Esophagus (tissue), 2 donors: ENCODE results near the gene ZSCAN23. TPM values are rescaled to one million over a fixed set of nuclear protein-coding genes. Genes with fewer than 3 reads are reported as not detected.
A peak's percentile ranks its signal among the peaks of the same experiment; 100 is the strongest.
"Not testable (repeated sequence)": the region's sequence is repeated elsewhere in the genome, so short reads cannot be mapped to it uniquely, and the experiment has no call there.

Source experiments
- H3K27ac ChIP-seq, 2 donors: one replicate each; pipeline ENCODE4 v1.5.1; 2013; ENCODE audit warnings: low read depth in 2 of 2, mild to moderate bottlenecking in 2 of 2, inconsistent platforms in 1 of 2, low read length in 1 of 2, moderate library complexity in 1 of 2
- H3K27me3 ChIP-seq, 2 donors: one replicate each; pipeline ENCODE4 v1.6.1; 2013; ENCODE audit warnings: low read length in 2 of 2, control low read depth in 1 of 2, mild to moderate bottlenecking in 1 of 2; ENCODE audit not compliant: insufficient read depth in 2 of 2, control insufficient read depth in 1 of 2
- H3K36me3 ChIP-seq, 2 donors: one replicate each; pipeline ENCODE4 v1.6.1; 2013; ENCODE audit warnings: low read length in 1 of 2; ENCODE audit not compliant: control insufficient read depth in 2 of 2, insufficient read depth in 2 of 2
- H3K4me1 ChIP-seq, 2 donors: one replicate each; pipeline ENCODE4 v1.6.1; 2013; ENCODE audit warnings: low read length in 1 of 2; ENCODE audit not compliant: control insufficient read depth in 2 of 2, insufficient read depth in 2 of 2
- H3K4me3 ChIP-seq, 2 donors: one replicate each; pipeline ENCODE4 v1.5.1; 2013; ENCODE audit warnings: low read length in 2 of 2, mild to moderate bottlenecking in 2 of 2, low read depth in 1 of 2, moderate library complexity in 1 of 2
- H3K9me3 ChIP-seq, 2 donors: one replicate each; pipeline ENCODE4 v1.6.1; 2013; ENCODE audit warnings: mild to moderate bottlenecking in 2 of 2, low read depth in 1 of 2, low read length in 1 of 2, moderate library complexity in 1 of 2; ENCODE audit not compliant: control insufficient read depth in 2 of 2, insufficient read depth in 1 of 2
- WGBS, 2 donors: extraction: QIAGEN DNeasy Blood & Tissue Kit; methylation state at CpG; one replicate each; pipeline ENCODE4 v1.1.7; 2013; 5-methylcytosine and 5-hydroxymethylcytosine counted together
- polyA plus RNA-seq, 2 donors: library from polyadenylated mRNA; stranded (reverse); fragments of 200-250 nt; gene quantifications; one replicate each; pipeline ENCODE4 v1.2.3, GENCODE V29; 2013
- donor health status: healthy with polysubstance abuse.
- donor health status: Bipolar disorder and iron deficiency.

Gene ZSCAN23
- polyA plus RNA-seq, 2 donors = 0.14 to 0.28 TPM

DNA sequence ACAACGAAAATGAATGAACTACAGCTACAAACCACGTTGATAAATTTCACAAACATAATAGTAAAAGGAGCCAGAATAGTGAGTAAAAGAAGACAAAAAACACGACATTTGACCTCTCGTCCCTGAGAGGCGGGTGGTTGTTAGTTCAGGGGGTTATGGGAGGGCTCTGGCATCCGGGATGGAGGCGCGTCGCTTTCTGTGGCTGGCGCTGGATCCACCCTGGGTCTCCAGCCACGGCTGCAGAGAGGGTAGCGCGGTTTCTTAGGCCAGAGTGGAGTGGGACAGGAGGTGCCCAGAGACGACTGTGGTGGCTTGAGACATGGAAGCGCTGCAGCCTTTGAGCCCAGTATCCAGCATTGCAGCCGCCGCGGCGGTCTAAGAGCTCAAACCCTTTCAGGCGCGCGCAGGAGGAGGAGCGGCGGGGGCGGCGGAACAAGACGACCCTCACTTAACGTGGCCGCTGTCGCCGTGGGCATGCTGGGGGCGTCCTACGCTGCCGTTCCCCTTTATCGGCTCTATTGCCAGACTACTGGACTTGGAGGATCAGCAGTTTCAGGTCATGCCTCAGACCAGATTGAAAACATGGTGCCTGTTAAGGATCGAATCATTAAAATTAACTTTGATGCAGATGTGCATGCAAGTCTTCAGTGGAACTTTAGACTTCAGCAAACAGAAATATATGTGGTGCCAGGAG lies 3.7 kb upstream of the ZSCAN23 start:
- Histone ChIP-seq H3K9me3 (peaks cover 0 to 3% of the 10 kb centered on the region in 2 donors), H3K4me3 (peak overlapping the region; percentile 5 to 21), H3K27me3 (peaks cover 0 to 3% of the 10 kb centered on the region in 2 donors), H3K36me3 (no peaks in the 10 kb centered on the region), H3K27ac (no peak overlapping the region), H3K4me1 (no peaks in the 10 kb centered on the region)
- WGBS, 2 donors = 3 to 5% methylated on average over 36 of the region's 36 CpGs

GRCh38 chr6:28444759-28445158 lies 1.5 kb upstream of the ZSCAN23 start:
- H3K36me3 ChIP-seq, H3K27me3 ChIP-seq, H3K4me3 ChIP-seq, H3K9me3 ChIP-seq, H3K27ac ChIP-seq, H3K4me1 ChIP-seq: not testable (repeated sequence)
- 91 to 92% methylated on average over 3 of the region's 3 CpGs for WGBS, 2 donors

DNA sequence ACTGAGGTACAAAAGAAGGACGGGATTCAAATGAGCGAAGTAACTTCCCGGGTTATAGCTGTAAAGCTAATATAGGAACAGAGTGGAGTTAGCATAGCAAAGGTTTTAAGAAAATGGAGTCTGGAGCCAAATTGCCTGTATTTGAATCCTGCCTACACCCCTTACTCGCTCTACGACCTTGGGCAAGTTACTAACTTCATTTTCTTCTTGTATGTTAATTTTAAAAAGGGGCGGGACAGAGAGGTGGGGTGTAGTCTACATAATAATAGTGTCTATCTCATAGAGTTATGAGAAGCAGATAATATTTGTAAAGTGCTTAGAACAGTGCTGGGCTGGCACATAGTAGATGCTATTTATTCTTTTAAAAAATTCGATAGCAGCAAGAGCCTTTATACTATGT lies 705 bp downstream of the ZSCAN23 start:
- Histone ChIP-seq H3K9me3 (peaks cover 0 to 3% of the 10 kb centered on the region in 2 donors), H3K4me1 (no peaks in the 10 kb centered on the region), H3K27me3 (peaks cover 0 to 3% of the 10 kb centered on the region in 2 donors), H3K36me3 (no peaks in the 10 kb centered on the region), H3K27ac (no peak overlapping the region), H3K4me3 (peak overlapping the region in 1 of 2 donors; percentile 59)
- WGBS, 2 donors = 56 to 60% methylated on average over 7 of the region's 7 CpGs

GRCh38 chr6:28436404-28436803 lies 6.9 kb downstream of the ZSCAN23 start:
- Histone ChIP-seq H3K27me3 (no peaks in the 10 kb centered on the region), H3K4me1 (no peaks in the 10 kb centered on the region), H3K36me3 (no peaks in the 10 kb centered on the region), H3K9me3 (no peaks in the 10 kb centered on the region), H3K27ac (no peak overlapping the region), H3K4me3 (no peak overlapping the region)
- 86 to 88% methylated on average over 3 of the region's 3 CpGs for WGBS, 2 donors

GRCh38 chr6:28433119-28433518 lies 10.2 kb downstream of the ZSCAN23 start:
- Histone ChIP-seq H3K27ac (no peak overlapping the region), H3K4me3 (no peak overlapping the region), H3K9me3 (no peaks in the 10 kb centered on the region)

DNA sequence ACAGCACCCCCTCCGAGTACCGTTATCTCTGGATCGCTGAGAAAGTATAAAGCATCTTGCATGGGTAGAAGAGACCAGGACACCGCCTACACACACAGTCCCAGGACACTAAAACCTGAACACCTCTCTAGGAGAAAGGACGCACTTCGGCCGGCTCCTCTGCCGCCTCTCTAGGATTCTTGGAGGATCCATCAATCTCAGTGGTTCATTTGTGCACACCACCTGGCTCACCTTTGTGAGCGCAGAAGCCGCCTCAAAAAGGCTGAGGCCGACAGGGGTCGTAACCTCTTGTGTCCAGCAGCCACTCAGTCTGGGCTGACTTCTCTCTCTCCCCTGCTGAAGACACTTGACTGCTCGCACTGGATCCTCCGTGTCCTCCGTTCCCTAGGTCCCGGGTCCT lies 13.5 kb downstream of the ZSCAN23 start:
- H3K36me3 ChIP-seq = no peaks in the 10 kb centered on the region
- no peak overlapping the region for H3K27ac ChIP-seq
- WGBS, 2 donors = 91 to 92% methylated on average over 16 of the region's 16 CpGs
- no peaks in the 10 kb centered on the region for H3K9me3 ChIP-seq
- H3K4me3 ChIP-seq = no peak overlapping the region
- no peaks in the 10 kb centered on the region for H3K27me3 ChIP-seq
- no peaks in the 10 kb centered on the region for H3K4me1 ChIP-seq

More at GRCh38 chr6:28433119-28433518, 10.2 kb downstream of the ZSCAN23 start:
- Histone ChIP-seq H3K4me1 (no peaks in the 10 kb centered on the region), H3K36me3 (no peaks in the 10 kb centered on the region), H3K27me3 (no peaks in the 10 kb centered on the region)

GRCh38 chr6:28425944-28426541 lies 17.2 kb downstream of the ZSCAN23 start:
- H3K36me3 ChIP-seq = no peaks in the 10 kb centered on the region
- H3K4me3 ChIP-seq = no peak overlapping the region
- H3K27me3 ChIP-seq = no peaks in the 10 kb centered on the region
- H3K9me3 ChIP-seq = no peaks in the 10 kb centered on the region
- WGBS, 2 donors = 74 to 87% methylated on average over 4 of the region's 4 CpGs
- no peaks in the 10 kb centered on the region for H3K4me1 ChIP-seq
- no peak overlapping the region for H3K27ac ChIP-seq

DNA sequence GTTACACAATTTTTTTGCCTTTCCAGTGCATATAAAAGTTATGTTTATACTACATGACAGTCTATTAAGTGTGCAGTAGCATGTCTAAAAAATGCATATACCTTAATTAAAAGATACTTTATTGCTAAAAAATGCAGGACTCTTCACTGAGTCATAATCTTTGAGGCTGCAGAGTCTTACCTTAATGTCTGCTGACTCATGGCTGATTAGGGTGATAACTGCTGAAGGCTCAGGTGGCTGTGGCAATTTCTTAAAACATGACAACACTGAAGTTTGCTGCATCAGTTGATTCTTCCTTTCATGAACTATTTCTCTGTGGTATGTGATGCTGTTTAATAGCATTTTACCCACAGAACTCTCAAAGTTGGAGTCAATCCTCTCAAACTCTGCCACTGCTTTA lies 19.1 kb downstream of the ZSCAN23 start:
- H3K4me1 ChIP-seq = no peaks in the 10 kb centered on the region
- H3K36me3 ChIP-seq = no peaks in the 10 kb centered on the region
- H3K27me3 ChIP-seq = no peaks in the 10 kb centered on the region
- no peaks in the 10 kb centered on the region for H3K9me3 ChIP-seq
- H3K27ac ChIP-seq = no peak overlapping the region
- no peak overlapping the region for H3K4me3 ChIP-seq

- H3K36me3 ChIP-seq = no peaks in the 10 kb centered on the region
- 96 to 98% methylated on average over 1 of the region's 1 CpG for WGBS, 2 donors
- H3K27me3 ChIP-seq = no peaks in the 10 kb centered on the region
- H3K4me1 ChIP-seq = no peaks in the 10 kb centered on the region
- H3K9me3 ChIP-seq = no peaks in the 10 kb centered on the region
- H3K4me3 ChIP-seq = no peak overlapping the region
- H3K27ac ChIP-seq = no peak overlapping the region
Observed at GRCh38 chr6:28423546-28423945, 19.7 kb downstream of the ZSCAN23 start.

- Histone ChIP-seq H3K4me1 (no peaks in the 10 kb centered on the region), H3K27me3 (no peaks in the 10 kb centered on the region), H3K4me3 (no peak overlapping the region), H3K27ac (no peak overlapping the region), H3K36me3 (no peaks in the 10 kb centered on the region), H3K9me3 (peaks cover 0 to 2% of the 10 kb centered on the region in 2 donors)
Observed at GRCh38 chr6:28413681-28414080, 29.6 kb downstream of the ZSCAN23 start.
